HTR-8/SVneo (cell line): ENCODE measurements around the gene TMPRSS11F.
"Not testable (repeated sequence)": the region's sequence is repeated elsewhere in the genome, so short reads cannot be mapped to it uniquely, and the experiment has no call there.

Experiments used
- DNase-seq: peaks from one replicate; pipeline ENCODE4 v3.0.0; 2011; ENCODE audit warnings: low spot score, mixed read lengths; ENCODE audit not compliant: insufficient read length
- FAIRE-seq: peaks from 2 replicates; lab custom pipeline; 2011; peaks lifted over from hg19 to GRCh38; lab: Jason Lieb, UNC

The TMPRSS11F gene

DNA sequence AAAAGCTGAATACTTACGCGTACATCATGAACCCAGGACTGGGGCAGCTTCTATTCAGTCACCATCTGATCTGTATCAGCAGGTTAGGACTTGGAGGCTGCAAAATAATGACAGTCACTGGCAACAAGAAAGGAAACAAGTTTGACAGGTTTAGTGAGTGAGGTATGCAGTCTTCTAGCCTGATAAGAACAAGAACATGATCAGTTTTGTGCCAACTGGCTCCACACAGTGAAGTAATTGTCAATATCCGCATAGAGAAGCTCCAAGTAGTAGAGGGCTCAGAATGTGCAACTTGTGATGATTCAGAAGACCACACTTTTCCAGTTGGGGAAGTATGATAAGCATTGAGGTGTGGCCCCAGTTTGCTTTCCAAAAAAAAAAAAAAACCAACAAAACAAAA lies at the start of gene TMPRSS11F:
Gene TMPRSS11F (minus strand): TSS at position 77 of the 400 bp plus-strand sequence. CDS start 49 bp downstream, at position 28.
- FAIRE-seq, result no peak
- no peak for DNase-seq

DNA sequence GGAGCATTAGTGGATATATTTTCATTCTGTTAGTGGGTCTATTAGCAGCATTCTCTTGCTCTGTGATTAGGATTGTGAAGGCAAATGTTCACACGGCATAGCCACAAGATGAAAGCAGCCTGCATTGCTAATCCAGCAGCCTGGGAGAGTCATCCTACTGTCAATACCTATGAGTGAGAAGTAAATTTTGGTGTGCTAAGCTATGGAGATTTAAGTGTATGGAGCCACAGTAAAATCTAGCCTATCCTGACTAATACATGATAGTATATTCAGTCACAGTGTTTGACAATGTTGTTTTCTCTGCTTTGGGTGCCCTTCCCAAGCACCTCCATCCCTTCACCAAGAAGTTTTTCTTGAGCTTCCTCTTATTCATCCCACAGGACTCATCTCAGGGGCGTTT lies 47.2 kb upstream of the TMPRSS11F start:
- FAIRE-seq (no peak), DNase-seq (no peak)

DNA sequence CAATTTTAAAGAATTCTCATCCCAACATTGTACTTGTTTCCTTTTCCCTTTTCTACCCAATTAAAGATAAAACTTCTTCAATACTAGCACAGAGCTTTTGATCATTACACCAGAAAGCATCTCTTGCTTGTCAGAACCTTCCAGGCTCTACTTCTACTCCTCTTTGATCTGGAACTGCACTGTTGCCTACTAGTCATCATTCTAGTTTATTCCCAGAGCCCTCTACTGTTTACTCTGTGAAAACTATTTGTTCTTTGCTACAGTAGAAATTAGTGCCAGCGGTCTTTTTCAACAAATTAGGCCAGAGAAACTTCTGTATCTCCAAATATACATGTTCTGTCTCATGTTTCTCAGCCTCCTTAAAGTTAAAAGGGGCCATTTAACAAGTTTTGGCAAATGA lies 46.8 kb upstream of the TMPRSS11F start:
- no peak for DNase-seq
- no peak for FAIRE-seq

DNA sequence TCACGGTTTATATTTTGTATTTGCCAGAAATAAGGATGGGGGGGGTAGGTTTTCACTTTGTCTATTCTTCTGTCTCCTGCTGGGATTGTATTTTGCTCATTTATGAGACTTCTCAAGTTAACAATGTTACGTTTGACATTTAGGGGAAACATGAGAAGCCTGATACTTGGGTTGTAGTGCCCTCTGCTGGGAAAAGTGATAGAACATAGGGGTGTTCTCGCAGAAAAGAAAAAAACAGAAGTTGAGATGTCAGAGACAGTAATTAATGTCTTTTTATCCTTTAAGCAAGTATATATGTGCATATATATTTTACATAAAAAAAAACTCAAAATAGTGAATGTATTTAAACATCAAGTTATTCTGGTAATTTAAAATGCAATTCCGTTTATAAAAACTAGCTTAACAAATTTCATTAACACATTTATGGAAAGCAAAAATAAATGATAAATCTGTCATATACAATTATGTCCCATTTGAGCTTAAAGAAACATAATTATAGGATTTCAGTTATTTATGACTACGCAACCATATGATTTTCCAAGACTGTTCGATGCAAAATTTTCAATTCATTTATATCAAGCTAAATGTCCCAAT lies 46.0 kb upstream of the TMPRSS11F start:
- no peak for FAIRE-seq
- peak; percentile 35 for DNase-seq

DNA sequence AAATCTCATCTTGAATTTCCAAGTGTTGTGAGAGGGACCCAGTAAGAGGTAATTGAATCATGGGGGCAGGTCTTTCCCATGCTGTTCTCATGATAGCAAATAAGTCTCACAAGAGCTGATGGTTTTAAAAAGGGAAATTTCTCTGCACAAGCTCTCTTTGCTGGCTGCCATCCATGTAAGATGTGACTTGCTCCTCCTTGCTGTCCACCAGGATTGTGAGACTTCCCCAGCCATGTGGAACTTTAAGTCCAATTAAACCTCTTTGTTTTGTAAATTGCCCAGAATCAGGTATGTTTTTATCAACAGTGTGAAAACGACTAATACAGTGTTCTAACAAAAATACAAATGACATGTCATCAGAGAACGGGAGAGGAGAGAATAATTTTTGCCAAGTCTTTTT lies 44.7 kb upstream of the TMPRSS11F start:
- FAIRE-seq, DNase-seq: not testable (repeated sequence)

DNA sequence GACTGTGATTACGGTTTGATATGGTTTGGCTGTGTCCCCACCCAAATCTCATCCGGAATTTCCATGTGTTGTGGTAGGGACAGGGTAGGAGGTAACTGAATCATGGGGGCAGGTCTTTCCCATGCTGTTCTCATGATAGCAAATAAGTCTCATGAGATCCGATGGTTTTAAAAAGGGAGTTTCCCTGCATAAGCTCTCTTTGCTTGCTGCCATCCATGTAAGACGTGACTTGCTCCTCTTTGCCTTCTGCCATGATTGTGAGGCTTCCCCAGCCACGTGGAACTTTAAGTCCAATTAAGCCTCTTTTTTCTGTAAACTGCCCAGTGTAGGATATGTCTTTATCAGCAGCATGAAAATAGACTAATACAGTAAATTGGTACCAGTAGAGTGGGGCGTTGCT lies 42.5 kb upstream of the TMPRSS11F start:
- DNase-seq, FAIRE-seq: not testable (repeated sequence)

DNA sequence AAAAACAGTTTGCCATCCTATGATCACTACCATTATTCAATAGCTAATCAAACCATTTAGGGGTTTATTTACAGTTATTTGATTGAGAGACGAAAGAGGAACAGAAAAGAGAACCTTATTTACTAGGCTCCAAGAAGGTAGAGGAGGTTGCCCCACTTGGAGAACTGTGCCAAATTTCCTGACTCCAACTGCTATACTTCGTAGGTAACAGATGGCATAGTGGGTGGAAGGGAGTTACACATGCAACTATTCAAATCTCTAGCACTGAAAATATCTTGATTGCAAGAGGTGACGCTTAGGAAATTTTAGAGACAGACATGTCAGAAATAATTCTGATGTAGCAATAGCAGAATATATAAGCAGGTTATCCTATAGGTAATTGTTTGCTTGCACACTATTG lies 38.0 kb upstream of the TMPRSS11F start:
- FAIRE-seq (no peak), DNase-seq (no peak)

DNA sequence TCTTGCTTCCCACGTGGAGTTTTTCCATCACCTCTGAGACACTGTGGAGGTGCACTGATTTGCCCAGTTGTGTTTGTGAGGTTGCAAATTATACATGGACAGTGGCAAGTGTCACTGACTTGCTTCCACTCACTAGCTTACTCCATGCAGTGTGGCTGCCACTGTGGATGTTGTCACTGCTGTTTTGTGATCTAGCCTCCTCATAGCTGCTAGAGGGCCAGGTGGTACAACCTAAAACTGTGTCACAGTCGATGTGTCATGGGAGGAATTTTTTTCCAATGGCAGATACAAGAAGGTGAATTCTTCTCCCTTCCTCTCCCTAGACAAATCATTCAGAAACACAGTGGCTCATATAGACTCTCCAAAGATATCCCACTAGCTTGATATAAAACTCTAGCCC lies 37.5 kb upstream of the TMPRSS11F start:
- DNase-seq (no peak), FAIRE-seq (no peak)

DNA sequence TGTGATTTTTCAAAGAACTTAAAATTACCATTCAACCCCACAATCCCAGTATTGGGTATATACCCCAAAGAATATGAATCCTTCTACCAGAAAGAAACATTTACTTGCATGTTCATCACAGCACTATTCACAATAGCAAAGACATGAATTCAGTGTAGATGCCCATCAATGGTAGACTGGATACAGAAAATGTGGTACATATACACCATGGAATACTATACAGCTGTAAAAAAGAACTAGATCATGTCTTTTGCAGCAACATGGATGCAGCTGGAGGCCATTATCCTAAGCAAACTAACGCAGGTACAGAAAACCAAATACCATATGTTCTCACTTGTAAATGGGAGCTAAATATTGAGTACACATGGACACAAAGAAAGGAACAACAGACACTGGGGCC lies 34.1 kb upstream of the TMPRSS11F start:
- FAIRE-seq (no peak), DNase-seq (no peak)

DNA sequence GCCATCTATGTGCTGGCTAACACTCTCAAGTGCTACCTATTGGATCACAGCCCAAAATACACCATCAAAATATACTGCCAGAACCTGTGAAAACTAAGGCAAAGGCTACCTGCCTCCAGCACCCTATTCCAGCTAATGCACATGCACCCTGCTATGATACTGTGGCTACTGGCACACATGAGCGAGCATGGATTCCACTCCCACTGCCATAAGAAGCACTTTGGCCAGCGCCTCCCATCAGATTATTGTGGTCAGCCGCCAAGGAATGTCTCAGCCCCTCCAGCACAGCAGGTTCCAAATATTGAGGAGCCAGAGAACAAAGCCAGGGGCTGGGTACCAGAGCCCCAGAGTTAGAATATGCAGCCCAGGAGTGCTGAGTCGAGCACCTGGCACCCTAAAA lies 32.5 kb upstream of the TMPRSS11F start:
- no peak for DNase-seq
- FAIRE-seq, result no peak

DNA sequence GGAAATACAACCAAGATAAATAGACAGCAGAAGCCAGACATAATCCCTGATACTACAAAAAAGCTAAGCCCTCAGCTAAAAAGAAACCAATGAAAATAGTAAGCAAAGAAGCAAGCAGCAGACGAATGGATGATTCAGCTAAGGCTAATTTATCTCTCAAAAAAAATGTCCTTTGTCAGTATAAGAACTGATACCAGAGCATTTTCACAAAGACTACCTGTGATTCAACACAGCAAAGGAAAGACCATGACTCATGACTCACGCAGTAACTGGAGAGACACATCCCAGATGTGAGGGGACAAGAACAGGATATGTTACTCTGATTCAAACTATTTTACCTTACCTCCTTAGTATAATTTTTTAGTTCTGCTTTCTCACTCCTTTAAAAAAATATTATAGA lies 22.7 kb upstream of the TMPRSS11F start:
- DNase-seq (no peak), FAIRE-seq (no peak)

DNA sequence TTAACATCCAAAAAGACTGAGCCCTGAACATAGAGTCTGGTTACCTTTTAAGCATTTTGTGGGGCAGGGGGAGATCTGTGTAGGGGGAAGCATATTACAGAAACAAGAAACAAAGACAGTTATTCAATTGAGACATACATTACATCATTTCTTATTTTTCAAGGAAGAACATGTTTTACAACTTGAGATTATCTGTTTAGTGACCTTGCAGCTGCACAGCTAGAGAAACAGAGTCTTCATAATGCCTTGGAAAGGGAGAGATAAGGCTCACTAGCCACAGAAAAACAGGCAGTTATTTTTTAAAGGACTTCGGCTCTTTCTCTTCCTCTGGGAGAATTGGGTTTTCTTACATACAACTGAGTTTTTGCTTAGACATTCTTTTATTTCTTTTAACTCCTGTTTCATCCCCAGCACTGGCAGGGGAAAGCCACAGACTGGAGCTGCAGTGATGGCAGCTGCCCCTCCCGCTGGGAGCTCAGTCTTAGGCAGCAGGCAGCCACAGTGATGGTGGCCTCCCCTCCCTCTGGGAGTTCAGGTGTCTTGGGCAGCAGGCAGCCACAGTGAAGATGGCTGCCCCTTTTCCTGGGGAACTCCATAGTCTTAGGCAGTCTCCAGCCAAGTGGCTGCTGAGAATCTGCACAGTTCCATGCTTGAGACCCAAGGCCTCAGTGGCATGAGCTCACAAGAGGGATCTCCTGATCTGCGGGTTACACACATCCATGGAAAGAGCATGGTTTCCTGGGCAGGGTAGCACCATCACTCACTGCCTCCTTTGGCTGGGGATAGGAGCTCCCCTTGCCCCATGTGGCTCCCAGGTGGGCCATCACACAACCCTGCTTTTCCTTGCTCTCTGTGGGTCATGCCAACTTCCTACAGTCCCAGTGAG lies 19.4 kb upstream of the TMPRSS11F start:
- no peak for FAIRE-seq

DNA sequence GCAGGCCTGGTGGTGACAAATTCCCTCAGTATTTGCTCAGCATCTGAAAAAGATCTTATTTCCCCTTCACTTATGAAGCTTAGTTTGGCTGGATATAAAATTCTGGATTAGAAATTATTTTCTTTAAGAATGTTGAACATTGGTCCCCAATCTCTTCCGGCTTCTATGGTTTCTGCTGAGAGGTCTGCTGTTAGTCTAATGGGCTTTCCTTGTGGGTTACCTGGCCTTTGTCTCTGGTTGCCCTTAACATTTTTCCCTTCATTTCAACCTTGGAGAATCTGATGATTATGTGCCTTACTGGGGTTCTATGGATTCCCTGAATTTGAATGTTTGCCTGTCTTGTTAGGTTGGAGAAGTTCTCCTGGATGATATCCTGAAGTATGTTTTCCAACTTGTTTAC lies 17.4 kb upstream of the TMPRSS11F start:
- DNase-seq, result no peak
- no peak for FAIRE-seq

More for the DNA sequence above, 19.4 kb upstream of the TMPRSS11F start:
- no peak for DNase-seq

DNA sequence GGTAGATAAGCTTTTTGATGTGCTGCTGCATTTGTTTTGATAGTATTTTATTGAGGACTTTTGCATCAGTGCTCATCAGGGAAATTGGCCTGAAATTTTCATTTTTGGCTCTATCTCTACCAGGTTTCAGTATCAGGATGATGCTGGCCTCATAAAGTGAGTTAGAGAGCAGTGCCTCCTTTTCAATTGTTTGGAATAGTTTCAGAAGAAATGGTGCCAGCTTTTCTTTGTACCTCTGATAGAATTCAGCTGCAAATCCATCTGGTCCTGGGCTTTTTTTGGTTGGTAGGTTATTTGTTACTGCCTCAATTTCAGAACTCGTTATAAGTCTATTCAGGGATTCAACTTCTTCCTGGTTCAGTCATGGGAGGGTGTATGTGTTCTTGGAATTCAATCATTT lies 15.6 kb upstream of the TMPRSS11F start:
- FAIRE-seq, result no peak
- DNase-seq, result no peak

DNA sequence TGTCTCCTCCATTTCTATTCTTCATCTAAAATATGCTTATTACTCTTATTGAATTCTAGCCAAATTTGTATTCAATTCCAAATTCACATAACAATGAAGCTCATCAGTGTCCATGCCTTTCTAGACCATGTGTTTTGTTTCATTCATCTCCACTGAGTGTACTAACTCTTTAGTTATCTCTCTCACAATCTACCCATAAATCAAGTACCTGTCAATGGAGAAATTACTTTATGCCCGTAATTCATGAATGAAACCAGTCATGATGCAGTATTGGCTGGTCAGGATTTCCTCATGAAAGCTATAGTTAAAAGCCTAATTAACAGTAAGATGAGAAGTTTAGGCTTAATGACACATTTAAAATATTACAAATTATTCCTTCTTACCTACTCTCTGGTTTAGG lies 12.2 kb upstream of the TMPRSS11F start:
- FAIRE-seq, result no peak
- DNase-seq, result no peak

DNA sequence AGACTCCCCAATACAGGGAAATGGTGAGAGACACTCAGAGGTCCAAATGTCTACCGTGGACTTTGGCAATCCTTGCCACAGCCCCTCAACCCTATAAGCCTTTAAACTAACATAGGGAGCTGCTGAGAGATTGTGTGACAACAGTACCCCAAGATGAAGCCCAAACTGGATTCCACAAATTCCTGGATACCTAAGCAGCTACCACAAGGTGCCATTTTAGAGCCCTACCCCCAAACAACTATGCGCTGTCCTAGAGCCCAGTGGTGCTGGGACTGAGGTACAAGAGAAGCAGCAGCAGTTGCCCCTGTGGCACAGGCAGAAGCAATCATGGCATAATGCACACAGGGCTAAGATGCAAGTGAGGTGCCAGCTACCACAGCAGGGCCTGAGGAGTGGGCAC lies 2.7 kb upstream of the TMPRSS11F start:
- no peak for DNase-seq
- FAIRE-seq, result no peak

DNA sequence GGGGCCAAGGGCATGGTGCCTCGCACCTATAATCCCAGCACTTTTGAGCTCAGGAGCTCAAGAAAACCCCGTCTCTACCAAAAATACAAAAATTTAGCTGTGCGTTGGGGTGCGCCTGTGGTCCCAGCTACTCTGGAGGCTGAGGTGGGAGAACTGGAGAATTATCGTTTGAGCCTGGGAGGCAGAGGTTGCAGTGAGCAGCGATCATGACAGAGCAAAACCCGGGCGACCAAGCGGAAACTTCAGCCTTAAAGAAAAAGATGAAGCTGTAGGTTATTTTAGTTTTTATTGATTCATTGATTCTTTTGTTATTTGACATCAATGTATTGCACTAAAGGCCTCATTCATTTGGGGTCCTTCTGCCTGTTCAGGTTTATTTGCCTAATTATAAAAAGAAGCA lies 5.4 kb downstream of the TMPRSS11F start:
- FAIRE-seq (no peak), DNase-seq (no peak)

DNA sequence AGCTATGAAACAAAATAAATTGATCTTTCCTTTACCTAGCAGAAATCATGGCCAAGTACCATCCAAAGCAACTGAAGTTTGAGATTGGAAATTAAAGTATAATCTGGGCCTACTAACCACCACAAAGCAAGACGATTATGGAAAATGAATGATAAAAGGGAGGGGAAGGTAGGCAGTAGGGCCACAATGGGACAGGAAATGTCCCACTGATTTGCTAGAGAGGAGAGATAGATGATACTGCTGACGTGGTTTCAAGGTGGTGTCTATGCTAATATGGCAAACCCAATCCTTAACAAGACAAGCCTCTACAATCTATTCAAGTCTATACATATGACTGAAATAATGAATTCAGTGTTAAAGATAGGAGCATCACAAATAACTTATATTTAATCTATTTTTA lies 6.1 kb downstream of the TMPRSS11F start:
- DNase-seq (no peak), FAIRE-seq (no peak)

DNA sequence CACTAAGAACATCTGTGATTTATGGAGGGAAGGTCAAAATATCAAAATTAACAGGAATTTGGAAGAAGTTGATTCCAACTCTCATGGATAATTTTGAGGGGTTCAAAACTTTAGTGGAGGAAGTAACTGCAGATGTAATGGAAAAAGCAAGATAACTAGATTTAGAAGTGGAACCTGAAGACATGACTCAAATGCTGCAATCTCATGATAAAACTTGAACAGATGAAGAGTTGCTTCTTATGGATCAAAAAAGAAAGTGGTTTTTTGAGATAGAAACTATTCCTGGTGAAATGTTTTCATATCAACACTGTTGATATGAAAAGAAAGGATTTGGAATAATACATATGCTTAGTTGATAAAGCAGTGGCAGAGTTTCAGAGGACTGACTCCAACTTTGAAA lies 9.7 kb downstream of the TMPRSS11F start:
- DNase-seq (no peak), FAIRE-seq (no peak)

DNA sequence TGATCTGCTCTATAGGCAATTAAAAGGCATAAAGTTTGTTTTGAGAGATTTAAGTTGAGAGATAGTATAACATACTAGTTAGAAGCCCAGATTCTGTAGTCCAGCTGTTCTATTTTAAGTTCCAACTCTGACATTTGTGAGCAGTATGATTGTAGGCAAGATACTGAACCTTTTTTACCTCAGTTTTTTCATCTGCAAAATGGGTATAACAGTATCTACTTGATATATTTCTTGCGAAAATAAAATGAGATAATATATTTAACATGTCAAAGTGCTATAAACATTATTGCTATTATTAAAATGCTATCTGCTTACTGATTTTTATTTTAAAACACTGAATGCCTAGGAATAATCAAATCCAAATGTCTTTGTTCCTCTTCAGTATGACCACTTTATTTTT lies 19.2 kb downstream of the TMPRSS11F start:
- no peak for FAIRE-seq

DNA sequence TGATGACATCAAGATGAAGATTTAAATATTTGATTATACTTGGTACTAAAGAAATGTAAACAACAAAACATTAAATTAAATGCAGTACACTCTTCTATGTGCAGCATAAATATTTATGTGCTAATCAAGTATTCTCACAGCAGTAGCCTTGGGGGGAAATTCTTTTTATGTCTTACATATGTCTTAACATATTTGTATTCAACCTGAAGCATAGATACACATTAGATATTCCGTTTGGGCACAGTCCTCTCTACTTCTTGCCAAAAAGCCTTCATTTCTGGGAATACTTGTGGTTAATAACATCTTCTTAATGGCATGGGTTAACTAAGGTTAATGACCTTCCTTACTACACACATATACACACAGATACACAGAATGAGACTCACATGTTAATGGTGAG lies 19.8 kb downstream of the TMPRSS11F start:
- no peak for DNase-seq
- FAIRE-seq, result no peak

More for the DNA sequence above, 19.2 kb downstream of the TMPRSS11F start:
- no peak for DNase-seq

DNA sequence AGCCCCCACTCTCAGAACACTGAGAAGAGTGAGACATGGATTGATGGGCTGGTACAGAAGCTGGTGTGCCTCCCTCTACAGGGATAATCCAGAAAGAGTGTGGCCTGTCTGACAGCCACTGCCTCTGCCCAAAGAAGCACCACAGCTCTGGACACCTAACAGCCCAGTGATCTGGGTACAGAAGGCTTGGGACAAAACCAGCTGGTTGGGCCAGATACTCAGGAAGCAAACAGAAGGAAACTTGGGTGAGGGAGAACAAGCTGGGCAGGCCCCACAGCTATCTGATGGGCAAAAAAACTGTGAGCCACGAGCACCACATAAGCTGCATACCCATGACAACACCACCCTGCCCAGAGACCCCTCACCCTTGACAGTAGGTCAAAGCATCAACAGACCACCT lies 46.9 kb downstream of the TMPRSS11F start:
- FAIRE-seq, result no peak
- no peak for DNase-seq
